ENCODE measurements around the gene TMEM9. TPM values are rescaled to one million over a fixed set of nuclear protein-coding genes. Genes with fewer than 3 reads are reported as not detected.

TMEM9 gene
- polyA plus RNA-seq, 3 donors, result 13.6 to 43.6 (median 22.4) TPM

DNA sequence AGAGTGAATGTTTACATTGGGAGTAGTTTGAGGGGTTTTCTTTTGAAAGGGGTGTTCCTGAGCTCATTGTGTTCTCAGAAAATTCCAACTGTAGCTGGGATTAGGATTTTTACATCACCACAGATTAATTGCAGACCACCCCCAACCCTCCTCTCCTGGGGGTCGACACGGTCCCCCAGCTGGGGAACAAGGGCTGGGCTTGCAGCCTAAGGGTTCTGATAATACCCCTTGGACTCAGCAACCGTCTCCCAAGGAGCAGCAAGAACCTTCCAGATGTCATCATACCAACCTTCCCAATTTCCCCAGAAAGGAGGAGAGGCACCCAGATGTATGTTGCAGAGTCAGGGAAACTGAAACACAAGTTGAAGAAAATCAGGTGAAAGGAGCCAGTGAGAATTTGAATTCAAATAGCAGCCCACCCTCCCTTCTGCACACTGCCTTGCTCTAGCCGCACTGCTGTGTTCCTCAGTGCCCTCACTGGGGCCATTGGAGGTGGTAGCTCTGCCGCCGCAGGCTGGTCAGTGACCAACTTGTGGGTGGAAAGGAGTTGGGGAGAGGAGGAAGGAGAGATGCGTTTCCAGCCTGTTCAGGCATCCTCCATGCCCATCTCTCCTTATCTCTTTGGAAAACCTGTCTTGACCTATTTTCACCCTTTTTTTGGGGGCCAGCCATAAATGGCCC is 21.7 kb upstream of the TMEM9 start:
- Histone ChIP-seq H3K9me3 (replicated peaks in 1 of 2; ENCODE audit: control insufficient read depth in 1 of 2, insufficient read depth in 1 of 2, low read length in 2 of 2) (peaks cover 0 to 6% of the 10 kb centered on the region in 2 donors), H3K4me3 (replicated peaks in 1 of 3; ENCODE audit: low read depth in 2 of 3, low read length in 3 of 3) (no peak overlapping the region), H3K4me1 (ENCODE audit: control insufficient read depth in 1 of 2, insufficient read depth in 2 of 2, low read length in 2 of 2) (peaks cover 5 to 8% of the 10 kb centered on the region in 2 donors), H4K20me1 (ENCODE audit: insufficient read depth, low read length) (no peaks in the 10 kb centered on the region), H3K4me2 (replicated peaks; ENCODE audit: extremely low read depth, low read length, poor library complexity, severe bottlenecking) (no peak overlapping the region), H3K36me3 (replicated peaks in 1 of 2; ENCODE audit: control insufficient read depth in 1 of 2, insufficient read depth in 2 of 2, low read length in 2 of 2) (no peaks in the 10 kb centered on the region), H3K9ac (ENCODE audit: insufficient read depth, low read length, poor library complexity, severe bottlenecking) (no peak overlapping the region), H2AFZ (ENCODE audit: insufficient read depth, low read depth, low read length, poor library complexity, severe bottlenecking) (no peak overlapping the region), H3K27me3 (ENCODE audit: control insufficient read depth in 2 of 2, insufficient read depth in 2 of 2, low read length in 2 of 2) (peaks cover 0 to 9% of the 10 kb centered on the region in 2 donors), H3K79me2 (ENCODE audit: insufficient read depth, low read length) (no peaks in the 10 kb centered on the region), H3K27ac (ENCODE audit: low read depth in 1 of 2, low read length in 2 of 2) (no peak overlapping the region)
- intact Hi-C loops (cut with micrococcal nuclease), result no loop called here
- H3K9me3 Mint-ChIP-seq, result peaks cover 3 to 18% (median 7%) of the 10 kb centered on the region in 7 donors
- H3K27ac Mint-ChIP-seq, result no peak overlapping the region
- H3K36me3 Mint-ChIP-seq, result peaks cover 2 to 6% of the 10 kb centered on the region in 2 donors
- 90% methylated on average over 2 of the region's 7 CpGs for WGBS (ENCODE audit: insufficient coverage)
- no peak overlapping the region for H3K4me3 Mint-ChIP-seq
- peaks cover 22% of the 10 kb centered on the region for H3K4me1 Mint-ChIP-seq
- TF ChIP-seq, protein P1, sequence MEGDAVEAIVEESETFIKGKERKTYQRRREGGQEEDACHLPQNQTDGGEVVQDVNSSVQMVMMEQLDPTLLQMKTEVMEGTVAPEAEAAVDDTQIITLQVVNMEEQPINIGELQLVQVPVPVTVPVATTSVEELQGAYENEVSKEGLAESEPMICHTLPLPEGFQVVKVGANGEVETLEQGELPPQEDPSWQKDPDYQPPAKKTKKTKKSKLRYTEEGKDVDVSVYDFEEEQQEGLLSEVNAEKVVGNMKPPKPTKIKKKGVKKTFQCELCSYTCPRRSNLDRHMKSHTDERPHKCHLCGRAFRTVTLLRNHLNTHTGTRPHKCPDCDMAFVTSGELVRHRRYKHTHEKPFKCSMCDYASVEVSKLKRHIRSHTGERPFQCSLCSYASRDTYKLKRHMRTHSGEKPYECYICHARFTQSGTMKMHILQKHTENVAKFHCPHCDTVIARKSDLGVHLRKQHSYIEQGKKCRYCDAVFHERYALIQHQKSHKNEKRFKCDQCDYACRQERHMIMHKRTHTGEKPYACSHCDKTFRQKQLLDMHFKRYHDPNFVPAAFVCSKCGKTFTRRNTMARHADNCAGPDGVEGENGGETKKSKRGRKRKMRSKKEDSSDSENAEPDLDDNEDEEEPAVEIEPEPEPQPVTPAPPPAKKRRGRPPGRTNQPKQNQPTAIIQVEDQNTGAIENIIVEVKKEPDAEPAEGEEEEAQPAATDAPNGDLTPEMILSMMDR (IDR thresholded peaks at IDR 0.05), result no peak
- no peak for DNase-seq
- peaks cover 11 to 15% (median 11%) of the 10 kb centered on the region in 3 donors for H3K27me3 Mint-ChIP-seq (ENCODE audit: low read depth in 3 of 3)

GRCh38 chr1:201173736-201174135 is 19.5 kb upstream of the TMEM9 start:
- Histone ChIP-seq H3K9ac (ENCODE audit: insufficient read depth, low read length, poor library complexity, severe bottlenecking) (no peak overlapping the region), H3K4me3 (replicated peaks in 1 of 3; ENCODE audit: low read depth in 2 of 3, low read length in 3 of 3) (no peak overlapping the region), H3K9me3 (replicated peaks in 1 of 2; ENCODE audit: control insufficient read depth in 1 of 2, insufficient read depth in 1 of 2, low read length in 2 of 2) (peaks cover 0 to 6% of the 10 kb centered on the region in 2 donors), H3K4me2 (replicated peaks; ENCODE audit: extremely low read depth, low read length, poor library complexity, severe bottlenecking) (no peak overlapping the region), H3K27me3 (ENCODE audit: control insufficient read depth in 2 of 2, insufficient read depth in 2 of 2, low read length in 2 of 2) (peaks cover 0 to 9% of the 10 kb centered on the region in 2 donors), H3K27ac (ENCODE audit: low read depth in 1 of 2, low read length in 2 of 2) (no peak overlapping the region), H2AFZ (ENCODE audit: insufficient read depth, low read depth, low read length, poor library complexity, severe bottlenecking) (no peak overlapping the region), H3K4me1 (ENCODE audit: control insufficient read depth in 1 of 2, insufficient read depth in 2 of 2, low read length in 2 of 2) (peaks cover 9 to 10% of the 10 kb centered on the region in 2 donors), H3K79me2 (ENCODE audit: insufficient read depth, low read length) (no peaks in the 10 kb centered on the region), H4K20me1 (ENCODE audit: insufficient read depth, low read length) (no peaks in the 10 kb centered on the region), H3K36me3 (replicated peaks in 1 of 2; ENCODE audit: control insufficient read depth in 1 of 2, insufficient read depth in 2 of 2, low read length in 2 of 2) (no peaks in the 10 kb centered on the region)
- DNase-seq, result no peak
- peaks cover under 1 to 12% (median 4%) of the 10 kb centered on the region in 7 donors for H3K9me3 Mint-ChIP-seq
- 88% methylated on average over 1 of the region's 1 CpG for WGBS (ENCODE audit: insufficient coverage)
- no peak overlapping the region for H3K27ac Mint-ChIP-seq
- peaks cover 10 to 17% (median 10%) of the 10 kb centered on the region in 3 donors for H3K27me3 Mint-ChIP-seq (ENCODE audit: low read depth in 3 of 3)
- H3K4me3 Mint-ChIP-seq, result no peak overlapping the region
- intact Hi-C loops (cut with micrococcal nuclease), result no loop called here
- TF ChIP-seq, protein P1 (IDR thresholded peaks at IDR 0.05), result no peak
- peaks cover 16% of the 10 kb centered on the region for H3K4me1 Mint-ChIP-seq
- H3K36me3 Mint-ChIP-seq, result peaks cover 2 to 6% of the 10 kb centered on the region in 2 donors
